ENCODE measurements around the gene STX5. TPM values are rescaled to one million over a fixed set of nuclear protein-coding genes. Genes with fewer than 3 reads are reported as not detected.

Gene STX5
- total and polyA plus RNA-seq, 9 of the 15 experiments (the other 6 are each of a cell fraction or from before 2014, with no cell fraction given): 2.8 to 28.6 (median 23.7) TPM

DNA sequence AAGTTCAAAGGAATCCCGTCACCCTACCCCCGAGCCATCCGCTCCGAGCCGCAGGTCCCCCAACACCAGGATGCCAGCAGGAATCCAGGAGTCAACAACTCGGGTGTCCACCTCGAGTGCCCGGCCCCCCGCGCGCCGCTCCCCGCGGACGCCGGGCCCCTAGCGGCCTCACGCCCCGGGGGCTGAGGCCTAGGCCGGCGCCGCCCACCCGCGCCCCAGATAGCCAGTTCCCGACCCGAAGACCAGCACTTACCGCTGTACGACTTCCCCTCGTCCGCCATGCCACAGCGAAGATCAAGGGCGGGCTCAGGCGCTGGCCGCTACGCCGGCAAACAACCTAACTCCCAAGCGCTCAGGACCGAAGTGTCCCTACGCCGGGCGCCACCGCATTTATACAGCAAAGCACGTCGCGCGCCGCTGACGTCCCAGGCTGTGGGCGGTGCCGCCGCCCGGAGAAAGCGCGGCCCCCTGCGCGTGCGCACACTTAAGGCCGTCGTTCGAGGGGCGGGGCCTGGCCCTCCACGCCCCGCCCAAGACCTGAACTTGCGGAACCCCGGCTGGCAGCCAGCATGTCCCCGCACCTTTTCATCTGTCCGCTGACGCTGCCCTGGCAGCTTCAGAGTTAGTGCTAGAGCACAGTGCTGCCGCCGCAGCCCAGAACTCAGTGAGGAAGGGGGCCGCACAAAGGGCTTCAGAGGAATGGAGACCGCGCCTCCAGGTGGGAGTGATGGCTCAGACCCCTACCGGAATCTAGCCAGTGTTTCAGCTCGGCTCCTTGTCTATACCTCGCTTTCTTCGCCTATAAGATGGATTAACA is 26.6 kb downstream of the STX5 start, which contains the start of gene NXF1 (continued):
- TF ChIP-seq HMGXB4 (CRISPR knock-in tag; IDR thresholded peaks at IDR 0.05): peak; percentile 94; the same call in 1 of the 2 replicates
- no peak for TF ChIP-seq PTRF (tag; IDR thresholded peaks at IDR 0.05)
- TF ChIP-seq PTTG1 (tag; IDR thresholded peaks at IDR 0.05; ENCODE audit: low read depth): no peak
- peak in 1 of 2 experiments; percentile 32; a peak in 1 of 4 replicates for TF ChIP-seq FOXK2 (conservative IDR thresholded peaks at IDR 0.05 in 1 of 2, IDR thresholded peaks at IDR 0.05 in 1 of 2; ENCODE audit: low read depth in 2 of 2)
- TF ChIP-seq ATF1 (CRISPR knock-in tag; IDR thresholded peaks at IDR 0.05): peak; percentile 92
- TF ChIP-seq ATF1 (tag; IDR thresholded peaks at IDR 0.05): peak; percentile 98
- TF ChIP-seq ZFP1 (CRISPR knock-in tag; IDR thresholded peaks at IDR 0.05): 0 out of 2 replicates have a peak, but pooled peaks have one; percentile 32
- peak; percentile 94 for TF ChIP-seq HDAC6 (IDR thresholded peaks at IDR 0.05; ENCODE audit: low read depth, low read length)
- peak; percentile 99 for TF ChIP-seq TAF1 (IDR thresholded peaks at IDR 0.05; ENCODE audit: control insufficient read depth, extremely low read depth, insufficient read depth, low read length, severe bottlenecking)
- TF ChIP-seq BRCA1 (IDR thresholded peaks at IDR 0.05): no peak
- peak; percentile 30; the same call in 1 of the 2 replicates for TF ChIP-seq BRCA1 (CRISPR knock-in tag; IDR thresholded peaks at IDR 0.05)
- TF ChIP-seq ZKSCAN1 (IDR thresholded peaks at IDR 0.05; ENCODE audit: low read depth, low read length): peak; percentile 64; the same call in 1 of the 2 replicates
- TF ChIP-seq GTF2E2 (tag; IDR thresholded peaks at IDR 0.05): peak; percentile 97; the same call in 1 of the 2 replicates
- TF ChIP-seq EGR1 (conservative IDR thresholded peaks at IDR 0.05): peak; percentile 77
- TF ChIP-seq, protein P1, sequence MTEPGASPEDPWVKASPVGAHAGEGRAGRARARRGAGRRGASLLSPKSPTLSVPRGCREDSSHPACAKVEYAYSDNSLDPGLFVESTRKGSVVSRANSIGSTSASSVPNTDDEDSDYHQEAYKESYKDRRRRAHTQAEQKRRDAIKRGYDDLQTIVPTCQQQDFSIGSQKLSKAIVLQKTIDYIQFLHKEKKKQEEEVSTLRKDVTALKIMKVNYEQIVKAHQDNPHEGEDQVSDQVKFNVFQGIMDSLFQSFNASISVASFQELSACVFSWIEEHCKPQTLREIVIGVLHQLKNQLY (CRISPR knock-in tag; conservative IDR thresholded peaks at IDR 0.05): peak in 1 of 2 experiments; percentile 84; a peak in 1 of 4 replicates
- TF ChIP-seq, protein P2, sequence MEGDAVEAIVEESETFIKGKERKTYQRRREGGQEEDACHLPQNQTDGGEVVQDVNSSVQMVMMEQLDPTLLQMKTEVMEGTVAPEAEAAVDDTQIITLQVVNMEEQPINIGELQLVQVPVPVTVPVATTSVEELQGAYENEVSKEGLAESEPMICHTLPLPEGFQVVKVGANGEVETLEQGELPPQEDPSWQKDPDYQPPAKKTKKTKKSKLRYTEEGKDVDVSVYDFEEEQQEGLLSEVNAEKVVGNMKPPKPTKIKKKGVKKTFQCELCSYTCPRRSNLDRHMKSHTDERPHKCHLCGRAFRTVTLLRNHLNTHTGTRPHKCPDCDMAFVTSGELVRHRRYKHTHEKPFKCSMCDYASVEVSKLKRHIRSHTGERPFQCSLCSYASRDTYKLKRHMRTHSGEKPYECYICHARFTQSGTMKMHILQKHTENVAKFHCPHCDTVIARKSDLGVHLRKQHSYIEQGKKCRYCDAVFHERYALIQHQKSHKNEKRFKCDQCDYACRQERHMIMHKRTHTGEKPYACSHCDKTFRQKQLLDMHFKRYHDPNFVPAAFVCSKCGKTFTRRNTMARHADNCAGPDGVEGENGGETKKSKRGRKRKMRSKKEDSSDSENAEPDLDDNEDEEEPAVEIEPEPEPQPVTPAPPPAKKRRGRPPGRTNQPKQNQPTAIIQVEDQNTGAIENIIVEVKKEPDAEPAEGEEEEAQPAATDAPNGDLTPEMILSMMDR (IDR thresholded peaks at IDR 0.05 in 2 of 3, conservative IDR thresholded peaks at IDR 0.05 in 1 of 3; ENCODE audit: insufficient read depth in 2 of 3, low read depth in 1 of 3, low read length in 3 of 3): peak in 2 of 3 experiments; percentile 7 to 12; a peak in 2 of 6 replicates
- TF ChIP-seq HDAC1 (IDR thresholded peaks at IDR 0.05): peak in 1 of 2 experiments; percentile 81; a peak in 2 of 4 replicates
- TF ChIP-seq, protein P3, sequence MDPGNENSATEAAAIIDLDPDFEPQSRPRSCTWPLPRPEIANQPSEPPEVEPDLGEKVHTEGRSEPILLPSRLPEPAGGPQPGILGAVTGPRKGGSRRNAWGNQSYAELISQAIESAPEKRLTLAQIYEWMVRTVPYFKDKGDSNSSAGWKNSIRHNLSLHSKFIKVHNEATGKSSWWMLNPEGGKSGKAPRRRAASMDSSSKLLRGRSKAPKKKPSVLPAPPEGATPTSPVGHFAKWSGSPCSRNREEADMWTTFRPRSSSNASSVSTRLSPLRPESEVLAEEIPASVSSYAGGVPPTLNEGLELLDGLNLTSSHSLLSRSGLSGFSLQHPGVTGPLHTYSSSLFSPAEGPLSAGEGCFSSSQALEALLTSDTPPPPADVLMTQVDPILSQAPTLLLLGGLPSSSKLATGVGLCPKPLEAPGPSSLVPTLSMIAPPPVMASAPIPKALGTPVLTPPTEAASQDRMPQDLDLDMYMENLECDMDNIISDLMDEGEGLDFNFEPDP (CRISPR knock-in tag; IDR thresholded peaks at IDR 0.05): no peak
- no peak for TF ChIP-seq SIX5 (IDR thresholded peaks at IDR 0.05; ENCODE audit: borderline replicate concordance in 1 of 2, insufficient read depth in 1 of 2, low read depth in 1 of 2, low read length in 2 of 2)
- TF ChIP-seq CREB3 (tag; conservative IDR thresholded peaks at IDR 0.05; ENCODE audit: low read depth): no peak

Measured in K562 (cell line).